ENCODE measurements around the gene ADAMTS17.

ADAMTS17 gene

GRCh38 chr15:100218434-100218833, 123.3 kb downstream of the ADAMTS17 start:
- DNase-seq = no peak

DNA sequence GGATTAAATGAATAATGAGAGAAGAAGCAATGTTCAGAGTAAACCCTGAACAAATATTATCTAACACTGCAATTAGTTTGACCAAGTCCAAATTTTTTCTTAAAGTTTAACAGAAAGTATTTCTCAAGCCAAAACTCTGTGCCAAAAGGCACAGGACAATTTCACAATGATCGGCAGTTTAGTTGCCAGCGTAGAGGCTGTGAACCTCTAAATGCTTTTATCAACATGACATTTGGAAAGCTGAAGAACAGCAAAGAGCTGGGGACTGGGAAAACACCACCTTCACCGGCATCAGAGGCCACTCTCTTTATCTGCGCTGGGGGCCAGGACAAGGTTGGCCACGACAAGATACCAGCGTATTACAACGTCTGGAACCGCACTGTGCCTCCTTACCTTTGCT, 125.6 kb downstream of the ADAMTS17 start:
- no peak for DNase-seq

DNA sequence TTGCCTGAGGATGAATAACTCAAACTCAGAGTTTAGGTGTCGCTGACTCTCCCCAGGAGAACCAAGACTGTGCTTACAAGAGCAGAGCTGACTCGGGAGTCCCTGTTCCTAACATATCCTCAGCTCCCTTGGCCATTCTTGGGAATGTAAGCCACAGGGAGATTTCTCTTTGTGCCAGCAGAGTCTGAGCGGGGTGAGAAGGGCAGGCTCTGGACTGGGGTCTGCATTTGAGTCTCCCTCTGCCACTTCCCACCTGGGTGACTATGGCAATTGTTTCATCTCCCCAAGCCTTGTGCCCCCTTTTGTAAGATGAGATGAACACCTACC, 126.0 kb downstream of the ADAMTS17 start:
- no peak for DNase-seq

DNA sequence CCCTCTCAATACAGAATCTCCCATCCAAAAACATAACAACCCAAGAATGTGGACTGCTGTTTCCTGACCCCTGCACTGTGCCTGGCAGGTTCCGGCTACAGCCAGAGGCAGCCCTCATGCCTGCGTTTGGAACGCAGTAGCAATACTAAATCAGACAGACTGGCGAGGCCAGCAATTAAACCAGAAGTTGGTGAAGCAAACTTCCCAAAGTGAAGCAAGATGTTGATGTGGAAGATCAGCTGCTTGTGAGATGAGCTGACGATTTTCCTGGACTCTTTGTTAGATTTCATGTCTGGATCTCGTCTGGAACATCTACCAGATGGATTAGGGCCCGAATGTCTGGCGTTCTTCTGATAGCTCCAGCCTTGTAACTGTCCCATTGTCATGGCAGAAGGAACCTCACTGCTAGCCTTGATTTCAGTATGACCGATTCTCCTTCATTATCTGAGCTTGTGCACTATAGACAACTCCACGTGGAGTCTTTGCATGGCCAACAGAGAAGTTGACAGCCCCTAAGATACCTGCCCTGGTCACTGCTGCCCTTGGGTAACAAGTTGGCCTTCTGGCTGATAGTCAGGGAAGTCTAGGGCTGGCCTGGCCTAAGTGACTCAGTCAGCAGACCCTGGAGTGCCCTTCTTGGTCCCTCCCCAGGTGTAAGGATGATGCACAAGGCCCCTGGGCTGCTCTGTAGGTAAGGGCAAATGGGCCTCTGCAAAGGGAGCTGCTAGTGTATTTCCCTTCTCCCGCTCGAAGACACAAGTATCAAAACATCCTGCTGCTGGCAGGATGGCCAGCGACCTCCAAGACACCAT, 126.5 kb downstream of the ADAMTS17 start:
- no peak for DNase-seq

DNA sequence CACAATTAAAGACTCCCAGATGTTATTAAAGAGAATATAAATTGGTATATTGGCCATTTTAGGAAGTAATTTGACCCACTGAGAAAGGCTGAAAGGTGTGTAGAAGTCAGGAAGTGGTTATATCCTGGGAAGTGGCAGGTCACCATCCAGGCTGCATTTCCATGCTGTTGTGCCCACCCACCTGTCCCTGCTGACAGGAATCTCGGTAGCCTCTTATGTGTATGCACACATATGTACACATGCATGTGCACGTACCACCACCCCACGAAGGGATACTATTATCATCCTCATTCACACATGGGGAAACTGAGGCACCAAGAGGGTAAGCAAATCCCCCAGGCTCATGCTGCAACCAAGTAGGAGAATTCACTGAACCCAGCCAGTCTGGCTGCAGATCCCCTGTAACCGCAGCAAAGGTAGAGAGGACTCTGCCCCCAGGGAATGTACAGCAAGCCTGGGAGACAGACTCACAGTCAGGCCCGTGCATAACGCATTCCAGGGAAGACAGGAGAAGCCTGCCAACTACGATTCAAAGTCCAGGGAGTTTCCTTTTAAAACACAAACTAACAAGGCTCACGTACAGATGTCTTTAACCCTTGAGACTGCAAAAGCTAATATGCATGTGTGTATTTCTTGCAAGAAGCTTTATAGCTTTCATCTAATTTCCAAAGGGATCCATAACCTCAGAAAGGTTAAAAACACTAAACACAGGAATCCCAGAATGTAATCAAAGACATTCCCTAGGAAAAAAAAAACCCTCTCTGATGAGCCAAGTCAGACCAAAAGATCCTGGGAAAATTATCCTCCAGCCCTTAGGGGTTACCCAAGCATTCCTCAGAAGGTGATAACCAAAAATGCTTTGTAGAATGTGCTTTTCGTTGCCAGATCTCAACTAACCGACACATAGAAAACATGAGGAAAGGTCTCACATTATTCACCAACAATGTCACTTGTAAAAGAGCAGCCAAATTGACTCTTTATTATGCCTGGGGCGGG, 129.6 kb downstream of the ADAMTS17 start:
- no peak for DNase-seq

DNA sequence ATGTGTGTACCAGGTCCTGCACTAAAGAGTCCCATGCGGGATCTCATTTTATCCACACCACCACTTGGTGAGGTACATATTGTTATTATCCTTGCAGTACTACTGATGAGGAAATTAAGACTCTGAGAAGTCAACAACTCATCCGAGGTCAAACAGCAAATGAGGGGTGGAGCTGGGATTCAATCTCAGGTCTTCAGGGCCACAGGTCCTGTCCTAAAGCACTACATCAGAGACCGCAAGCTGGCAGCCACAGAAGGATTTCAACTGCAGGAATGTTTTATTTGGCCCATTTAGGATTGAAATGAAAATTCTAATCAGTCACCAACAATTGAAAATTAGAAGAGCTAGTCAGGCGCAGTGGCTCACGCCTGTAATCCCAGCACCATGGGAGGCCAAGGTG, 131.4 kb downstream of the ADAMTS17 start:
- DNase-seq = no peak

DNA sequence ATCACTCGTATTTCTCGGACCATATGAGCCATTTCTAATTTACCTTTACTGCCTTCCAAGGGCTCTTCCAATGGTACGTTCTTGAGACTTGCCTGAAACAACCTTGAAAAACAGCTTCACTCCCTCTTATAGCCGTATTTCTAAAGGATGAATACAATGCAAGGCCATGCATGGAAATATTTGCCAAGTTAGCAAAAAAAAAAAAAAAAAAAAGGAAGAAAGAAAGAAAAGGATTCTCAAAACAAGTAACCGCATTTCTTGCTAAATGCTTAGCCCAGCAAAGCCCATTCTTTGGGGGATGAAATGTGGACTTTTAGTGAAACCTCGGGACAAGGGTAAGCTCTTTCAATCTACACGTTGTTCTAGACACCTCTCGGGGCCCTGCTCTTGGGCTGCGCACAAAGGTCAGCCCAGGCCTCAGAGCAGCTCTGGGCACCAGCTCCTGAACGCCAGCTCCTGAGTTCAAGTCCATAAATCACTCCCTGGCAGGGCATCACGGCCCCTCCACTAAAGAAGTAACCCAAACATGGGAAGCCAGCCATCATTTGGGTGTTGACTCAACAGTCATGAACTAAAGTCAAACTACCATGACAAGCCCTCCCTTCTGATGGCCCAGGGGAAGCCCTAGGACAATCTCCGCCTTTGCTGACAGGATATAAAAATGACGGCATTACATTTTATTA, 132.7 kb downstream of the ADAMTS17 start:
- DNase-seq = no peak

DNA sequence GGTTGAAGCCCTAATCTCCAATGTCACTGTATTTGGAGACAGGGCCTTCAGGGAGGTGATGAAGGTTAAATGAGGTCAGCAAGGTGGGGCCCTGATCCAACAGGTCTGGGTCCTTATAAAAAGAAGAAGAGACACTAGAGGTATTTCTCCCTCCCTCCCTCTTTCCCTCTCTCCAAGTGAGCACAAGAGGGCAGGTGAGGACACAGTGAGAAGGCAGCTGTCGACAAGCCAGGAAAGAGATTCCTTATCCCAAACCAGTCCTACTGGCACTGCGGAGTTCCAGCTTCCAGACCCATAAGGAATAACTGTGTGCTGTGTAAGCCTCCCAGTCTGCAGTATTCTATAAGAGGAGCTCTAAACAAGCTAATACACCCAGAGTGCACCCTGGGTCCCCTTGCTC, 134.7 kb downstream of the ADAMTS17 start:
- no peak for DNase-seq

DNA sequence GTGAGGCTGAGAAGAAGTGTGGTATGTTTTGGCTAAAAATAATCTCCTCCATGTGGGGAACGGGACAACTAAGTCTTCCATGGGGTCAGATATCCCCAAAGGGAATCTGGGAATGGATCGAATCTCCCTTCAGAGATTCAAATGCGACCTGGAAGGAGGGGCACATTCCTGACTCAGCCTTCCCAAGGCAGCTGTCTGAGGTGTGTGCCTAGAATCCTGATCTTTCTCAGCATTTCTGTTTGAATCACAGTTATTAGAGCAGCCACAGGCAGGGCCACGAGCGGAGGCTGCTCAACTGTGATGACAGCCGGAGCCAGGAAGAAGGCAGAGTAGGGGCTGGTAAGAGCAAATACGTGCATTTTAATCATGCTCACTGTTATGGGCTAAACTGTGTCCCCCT, 135.1 kb downstream of the ADAMTS17 start:
- DNase-seq = no peak

DNA sequence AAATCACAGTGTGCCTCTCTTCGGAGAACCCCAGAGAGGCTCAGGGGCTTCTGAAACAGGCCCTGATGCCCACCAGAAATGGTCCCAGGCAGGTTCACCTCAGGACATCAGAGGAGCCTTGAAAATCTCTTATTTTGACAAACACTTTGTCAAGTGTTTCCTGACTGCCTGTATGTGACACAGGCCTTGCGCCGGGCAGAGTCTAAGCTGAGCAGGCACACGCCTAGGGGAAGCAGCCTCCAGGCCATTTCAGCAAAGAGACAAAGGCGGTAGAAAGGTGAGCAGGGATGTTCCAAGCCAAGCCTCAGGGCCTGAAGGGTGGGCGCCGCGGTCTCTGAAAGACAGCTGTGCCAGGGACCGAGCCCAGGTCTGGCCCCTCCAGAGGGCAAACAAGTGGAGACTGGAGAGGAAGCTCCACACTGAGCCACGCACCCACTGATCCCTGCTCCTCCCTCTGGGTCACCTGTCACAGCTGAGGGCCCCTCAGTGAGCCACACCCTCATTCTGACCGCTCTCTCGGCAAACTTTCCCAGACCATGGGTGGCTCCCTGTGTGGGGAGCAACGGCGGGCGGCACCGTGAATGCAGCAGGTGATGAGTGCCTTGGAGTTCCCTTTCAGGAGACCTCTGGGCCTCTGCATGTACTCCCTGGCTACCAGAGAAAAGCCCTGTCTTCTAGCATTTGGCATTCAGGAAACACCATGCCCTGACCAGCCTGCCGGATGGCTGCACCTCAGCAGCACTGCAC, 136.1 kb downstream of the ADAMTS17 start:
- no peak for DNase-seq

DNA sequence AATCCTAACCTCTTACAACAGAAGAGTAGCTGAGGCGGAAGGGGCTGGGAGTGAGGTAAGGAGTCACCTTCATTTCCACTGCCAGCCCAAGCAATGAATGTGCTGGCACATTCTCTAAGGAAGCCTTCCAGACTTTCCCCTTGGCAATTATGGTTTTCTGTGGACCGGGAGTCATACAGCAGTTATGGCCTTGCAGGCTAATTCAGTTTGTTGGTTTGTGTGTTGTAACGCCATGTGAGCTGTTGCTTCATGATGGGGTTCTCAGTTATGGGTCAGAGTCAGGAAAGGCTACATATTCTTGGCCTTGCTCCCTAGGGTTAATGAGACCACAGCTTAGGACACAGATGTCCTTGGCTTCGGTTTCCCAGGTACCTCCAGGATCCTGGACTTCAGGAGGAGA, 137.0 kb downstream of the ADAMTS17 start:
- DNase-seq = no peak

DNA sequence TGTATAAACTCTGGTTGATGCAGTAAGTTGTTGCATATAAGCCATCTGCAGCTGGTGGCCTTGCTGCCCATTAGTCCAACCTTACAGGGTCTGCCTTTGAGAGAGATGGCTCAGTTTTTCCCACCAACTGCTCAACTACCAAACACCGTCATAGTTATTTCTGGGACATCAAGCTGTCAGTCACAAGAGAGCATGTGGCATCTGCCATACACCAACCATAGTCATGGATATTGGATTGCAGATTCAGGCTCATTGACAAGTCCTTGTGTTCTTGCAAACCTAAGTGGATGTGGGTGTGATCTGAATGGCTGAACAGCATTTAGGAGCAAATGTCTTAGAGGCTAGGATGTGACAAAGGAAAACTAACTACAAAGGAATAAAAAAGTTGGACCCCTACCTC, 137.6 kb downstream of the ADAMTS17 start:
- DNase-seq = no peak

GRCh38 chr15:100202309-100202960, 139.3 kb downstream of the ADAMTS17 start:
- DNase-seq = no peak

GRCh38 chr15:100201376-100202280, 140.1 kb downstream of the ADAMTS17 start:
- no peak for DNase-seq

DNA sequence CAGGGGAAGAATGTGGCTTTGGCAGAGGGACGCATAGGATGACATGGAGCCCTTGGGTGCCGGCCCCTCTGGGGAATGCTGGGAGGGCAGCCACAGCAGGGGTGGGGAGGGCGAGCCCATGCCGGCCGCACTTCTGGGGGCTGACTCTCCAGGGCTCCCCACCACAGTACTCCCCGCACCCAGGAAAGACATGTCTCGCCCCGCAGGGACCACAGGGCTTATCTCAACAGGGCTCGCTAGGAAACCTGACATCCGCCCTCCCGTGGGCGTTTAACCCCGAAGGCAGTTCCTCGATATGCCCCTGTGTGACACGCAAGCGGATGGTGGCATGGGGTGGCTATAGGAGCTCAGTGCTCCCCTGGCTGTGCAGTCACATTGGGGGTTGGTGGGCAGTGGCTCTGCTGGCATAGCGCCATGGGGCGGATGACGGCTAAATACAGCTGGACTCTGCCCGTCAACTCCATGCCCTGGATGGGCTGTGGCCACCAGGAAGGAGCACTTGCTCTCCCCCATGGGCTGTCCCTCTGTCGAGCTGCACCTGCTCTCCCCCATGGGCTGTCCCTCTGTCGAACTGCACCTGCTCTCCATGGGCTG, 141.4 kb downstream of the ADAMTS17 start:
- no peak for DNase-seq

GRCh38 chr15:100199711-100200286, 142.0 kb downstream of the ADAMTS17 start:
- no peak for DNase-seq

DNA sequence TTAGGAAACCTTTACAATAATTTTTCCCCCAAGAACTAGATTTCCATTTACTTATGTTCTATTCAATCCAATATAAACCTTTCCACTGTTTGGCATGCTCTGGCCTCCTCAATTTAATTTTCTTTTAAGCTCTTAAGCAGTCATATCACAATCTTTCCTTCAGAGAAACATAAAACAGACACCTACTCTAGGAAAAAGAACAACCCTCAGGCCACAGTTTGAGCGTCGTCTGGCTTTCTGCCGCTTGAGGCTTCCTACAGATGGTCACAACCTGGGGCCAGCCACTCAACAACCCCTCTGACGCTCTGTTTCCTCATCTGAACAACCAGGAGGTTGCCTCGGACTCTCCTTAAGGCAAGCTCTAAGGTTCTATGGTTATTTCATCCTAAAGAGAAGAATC, 143.3 kb downstream of the ADAMTS17 start:
- no peak for DNase-seq

- DNase-seq = no peak
Measured at GRCh38 chr15:100196326-100197058, 145.3 kb downstream of the ADAMTS17 start.

GRCh38 chr15:100194996-100195395, 146.8 kb downstream of the ADAMTS17 start:
- no peak for DNase-seq
